Activated CD8-positive, alpha-beta T cell treated with anti-CD3 and anti-CD28 coated beads, Interleukin-2, amount 10 ng/mL, durations not matched to agents 7 days and 5 days (primary cell): Measurements from ENCODE around the gene SNRPF. TPM values are rescaled to one million over a fixed set of nuclear protein-coding genes. Genes with fewer than 3 reads are reported as not detected.
"Not testable (repeated sequence)": the region's sequence is repeated elsewhere in the genome, so short reads cannot be mapped to it uniquely, and the experiment has no call there.

Experiments
- ATAC-seq: fragments of 150-1000 bp; cut with Tn5 transposase; one replicate; pipeline ENCODE4 v1.10.0; 2021; ENCODE audit warnings: moderate library complexity
- CTCF ChIA-PET: fragments of 350-600 bp; sonication (Branson Sonifier 250); formaldehyde crosslinking; loops from one replicate; lab custom pipeline; 2021; ENCODE audit warnings: antibody characterized with exemption; lab: Charles Lee
- POLR2A ChIA-PET: fragments of 350-600 bp; sonication (Branson Sonifier 250); formaldehyde crosslinking; loops from one replicate; lab custom pipeline; 2021; ENCODE audit warnings: antibody characterized with exemption; lab: Charles Lee
- DNase-seq: peaks from one replicate; pipeline ENCODE4 v3.0.0-alpha.2; 2020
- H3K27ac Mint-ChIP-seq: one replicate; pipeline ENCODE4 v1.8.0; 2021; ENCODE audit warnings: mild to moderate bottlenecking, mixed read lengths
- H3K27me3 Mint-ChIP-seq: one replicate; pipeline ENCODE4 v1.8.0; 2021; ENCODE audit warnings: low read depth, mixed read lengths
- H3K36me3 Mint-ChIP-seq: one replicate; pipeline ENCODE4 v1.8.0; 2021; ENCODE audit warnings: low read depth, mixed read lengths
- H3K4me1 Mint-ChIP-seq: one replicate; pipeline ENCODE4 v1.8.0; 2021; ENCODE audit warnings: low read depth, mixed read lengths
- H3K4me3 Mint-ChIP-seq: one replicate; pipeline ENCODE4 v1.8.0; 2021; ENCODE audit warnings: mild to moderate bottlenecking, mixed read lengths
- H3K9me3 Mint-ChIP-seq: one replicate; pipeline ENCODE4 v1.8.0; 2022; ENCODE audit warnings: mixed read lengths; ENCODE audit not compliant: insufficient read depth
- total RNA-seq, 2 experiments: library from RNA; stranded (reverse); gene quantifications; one replicate each; pipeline ENCODE4 v1.2.3, GENCODE V29; 2021

SNRPF gene
- total RNA-seq, result 10 to 100 TPM; 34.5 to 40.9 TPM

DNA sequence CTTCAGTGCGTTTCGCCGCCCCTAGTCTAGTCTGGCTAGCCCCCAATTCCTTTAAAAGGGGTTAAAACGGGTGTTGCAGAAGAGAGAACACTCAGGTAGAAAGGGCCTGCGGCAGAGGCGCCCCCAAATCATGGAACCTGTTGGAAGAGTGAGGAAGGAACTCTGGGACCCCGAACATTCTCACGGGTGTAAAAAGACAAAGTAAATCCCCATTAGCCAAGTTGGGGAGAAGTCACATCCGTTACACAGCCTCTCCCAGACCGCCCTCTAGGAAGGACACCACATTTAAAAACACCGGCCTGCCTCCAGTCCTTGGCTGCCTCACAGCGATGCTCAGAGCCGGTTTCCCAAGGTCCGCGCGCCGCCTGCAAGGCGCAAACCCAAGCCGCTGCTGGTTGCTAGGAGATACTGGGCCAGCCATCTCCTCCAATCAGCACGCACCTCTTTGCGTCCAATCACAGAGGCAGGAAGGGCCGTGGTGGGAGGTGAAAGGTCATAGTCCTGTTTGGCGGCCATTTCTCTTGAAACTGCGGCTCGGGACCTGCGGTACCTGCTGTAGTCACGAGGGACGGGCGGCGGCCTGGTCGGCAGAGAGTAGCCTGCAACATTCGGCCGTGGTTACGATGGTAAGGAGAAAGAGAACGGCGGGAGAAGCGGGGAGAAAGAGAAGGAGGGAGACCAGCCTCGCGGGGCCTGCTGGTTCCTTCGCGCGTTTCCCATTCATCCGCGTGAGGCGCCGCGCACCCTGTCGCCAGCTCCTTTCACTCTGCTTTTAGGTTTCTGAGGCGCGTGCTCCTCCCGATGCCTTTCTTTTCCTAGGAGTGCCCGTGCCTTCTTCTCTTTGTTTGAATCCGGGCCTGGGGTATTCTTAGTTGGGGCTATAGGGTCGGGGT lies at the start of gene SNRPF:
Gene SNRPF (plus strand): TSS at position 502 of the 893 bp plus-strand sequence. CDS start 122 bp downstream, at position 624.
- DNase-seq (peak; percentile 96), ATAC-seq (peak; percentile 95)
- H3K27ac Mint-ChIP-seq, result no peak within 1 kb of the TSS
- H3K9me3 Mint-ChIP-seq, result no peaks in the 10 kb centered on the region
- ChIA-PET POLR2A (interaction anchor here (0.6 kb wide), 1 partner anchor 84 kb away, joined by 3 read pairs; the partner anchor contains the start of genes AMDHD1 and CCDC38), CTCF (no interaction called here)
- H3K4me1 Mint-ChIP-seq, result peaks cover 34% of the 10 kb centered on the region
- no peak within 1 kb of the TSS for H3K4me3 Mint-ChIP-seq
- peaks cover 5% of the 10 kb centered on the region for H3K27me3 Mint-ChIP-seq
- H3K36me3 Mint-ChIP-seq, result peaks cover 31% of the 10 kb centered on the region

DNA sequence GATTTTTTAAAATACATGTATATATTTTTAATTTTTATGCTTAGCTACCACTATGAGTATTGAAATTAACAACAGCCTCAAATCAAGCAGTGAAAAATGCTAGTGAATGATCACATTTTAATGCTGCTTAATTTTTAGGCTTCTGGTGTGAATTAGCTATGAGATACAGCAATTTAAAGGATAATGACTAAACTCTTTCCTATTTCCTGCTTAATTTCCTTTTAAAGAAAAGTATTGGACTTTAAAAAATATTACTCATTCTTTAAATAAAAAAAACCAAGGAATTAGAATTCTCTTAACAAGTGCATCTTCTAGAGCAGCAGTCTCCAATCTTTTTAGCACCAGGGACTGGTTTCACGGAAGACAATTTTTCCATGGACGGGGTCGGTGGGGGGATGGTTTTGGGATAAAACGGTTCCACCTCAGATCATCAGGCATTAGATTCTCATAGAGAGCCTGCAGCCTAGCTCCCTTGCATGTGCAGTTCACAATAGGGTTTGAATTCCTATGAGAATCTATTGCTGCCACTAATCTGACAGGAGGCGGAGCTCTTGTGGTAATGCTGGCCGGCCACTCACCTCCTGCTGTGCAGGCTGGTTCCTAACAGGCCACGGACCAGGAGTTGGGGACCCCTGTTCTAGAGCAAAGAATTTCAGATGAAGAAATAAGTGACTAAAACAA lies 49.6 kb upstream of the SNRPF start:
- ChIA-PET POLR2A (no interaction called here), CTCF (interaction anchor here (1.3 kb wide), 1 partner anchor 21 kb away, joined by 3 read pairs; no protein-coding TSS in a partner anchor)
- Mint-ChIP-seq H3K36me3 (no peaks in the 10 kb centered on the region), H3K27me3 (peaks cover 15% of the 10 kb centered on the region), H3K4me1 (no peaks in the 10 kb centered on the region), H3K9me3 (no peaks in the 10 kb centered on the region), H3K4me3 (no peak overlapping the region), H3K27ac (no peak overlapping the region)
- ATAC-seq (no peak), DNase-seq (no peak)

DNA sequence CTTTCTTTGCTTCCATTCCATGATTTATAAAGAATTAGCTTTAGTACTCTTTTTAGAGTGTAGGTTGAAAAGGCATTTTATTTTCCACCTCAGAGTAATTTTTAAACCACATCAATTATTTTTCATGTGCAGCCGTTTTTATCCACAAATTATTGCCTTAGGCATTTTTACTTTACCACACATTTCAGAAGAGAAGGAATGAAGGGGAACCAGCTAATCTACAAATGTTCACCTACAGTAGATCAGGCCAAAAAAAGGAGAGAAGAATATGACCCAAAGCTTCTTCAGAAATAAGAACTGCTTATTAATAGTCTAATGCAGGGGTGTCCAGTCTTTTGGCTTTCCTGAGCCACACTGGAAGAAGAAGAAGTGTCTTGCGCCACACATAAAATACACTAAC lies 48.3 kb upstream of the SNRPF start:
- DNase-seq (no peak), ATAC-seq (no peak)
- no peaks in the 10 kb centered on the region for H3K4me1 Mint-ChIP-seq
- CTCF ChIA-PET, result interaction anchor here (1.3 to 1.7 kb wide), 2 partner anchors 15 to 22 kb away, joined by 3 to 5 read pairs; no protein-coding TSS in a partner anchor
- peaks cover 16% of the 10 kb centered on the region for H3K27me3 Mint-ChIP-seq
- POLR2A ChIA-PET, result no interaction called here
- no peaks in the 10 kb centered on the region for H3K9me3 Mint-ChIP-seq
- H3K27ac Mint-ChIP-seq, result no peak overlapping the region
- no peaks in the 10 kb centered on the region for H3K36me3 Mint-ChIP-seq
- H3K4me3 Mint-ChIP-seq, result no peak overlapping the region

DNA sequence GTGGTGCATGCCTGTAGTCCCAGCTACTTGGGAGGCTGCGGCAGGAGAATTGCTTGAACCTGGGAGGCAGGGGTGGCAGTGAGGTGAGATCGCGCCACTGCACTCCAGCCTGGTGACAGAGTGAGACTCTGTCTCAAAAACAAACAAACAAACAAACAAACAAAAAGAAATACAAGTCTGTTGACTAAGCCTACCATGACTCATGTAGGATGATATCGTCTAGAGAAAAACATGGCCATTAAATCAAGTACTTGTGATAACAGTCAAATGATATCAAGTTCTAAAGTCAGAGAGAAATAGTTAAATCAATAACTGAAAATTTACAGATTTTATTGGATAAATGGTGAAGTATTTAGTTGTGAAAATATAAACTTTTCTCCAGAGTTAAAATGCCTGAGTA lies 46.6 kb upstream of the SNRPF start:
- CTCF ChIA-PET, H3K4me1 Mint-ChIP-seq, DNase-seq, H3K36me3 Mint-ChIP-seq, ATAC-seq, H3K4me3 Mint-ChIP-seq, H3K27ac Mint-ChIP-seq, POLR2A ChIA-PET, H3K9me3 Mint-ChIP-seq: not testable (repeated sequence)
- peaks cover 14% of the 10 kb centered on the region for H3K27me3 Mint-ChIP-seq

DNA sequence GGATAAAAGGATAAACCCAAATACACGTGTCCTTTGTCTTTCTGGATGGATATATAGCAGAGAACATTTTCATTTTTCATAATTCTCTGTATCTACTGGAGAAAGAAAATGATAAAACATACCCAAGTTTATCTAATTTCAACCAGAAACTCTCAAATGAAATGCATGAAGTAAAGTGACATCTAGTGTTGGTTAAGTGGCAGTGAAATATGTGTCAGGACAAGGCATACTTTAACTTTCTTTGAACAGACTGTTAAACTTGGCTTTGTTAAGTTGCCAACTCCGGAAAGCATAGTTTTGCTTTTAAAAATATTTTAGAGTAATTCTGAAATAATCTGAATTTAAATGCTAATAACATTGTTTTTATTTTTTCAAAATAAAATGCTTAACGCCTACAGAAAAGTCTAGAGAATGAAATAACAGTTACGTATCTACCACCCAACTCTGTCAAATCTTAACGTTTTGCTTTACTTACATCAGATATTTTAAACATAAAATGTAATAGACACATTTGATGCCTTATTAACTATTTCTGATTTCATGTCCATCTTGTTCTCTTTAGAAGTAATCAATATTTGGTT lies 43.0 kb upstream of the SNRPF start:
- no peak overlapping the region for H3K27ac Mint-ChIP-seq
- ATAC-seq (no peak), DNase-seq (no peak)
- H3K27me3 Mint-ChIP-seq, result peaks cover 12% of the 10 kb centered on the region
- ChIA-PET CTCF (no interaction called here), POLR2A (no interaction called here)
- no peaks in the 10 kb centered on the region for H3K4me1 Mint-ChIP-seq
- no peak overlapping the region for H3K4me3 Mint-ChIP-seq
- H3K9me3 Mint-ChIP-seq, result no peaks in the 10 kb centered on the region
- no peaks in the 10 kb centered on the region for H3K36me3 Mint-ChIP-seq

DNA sequence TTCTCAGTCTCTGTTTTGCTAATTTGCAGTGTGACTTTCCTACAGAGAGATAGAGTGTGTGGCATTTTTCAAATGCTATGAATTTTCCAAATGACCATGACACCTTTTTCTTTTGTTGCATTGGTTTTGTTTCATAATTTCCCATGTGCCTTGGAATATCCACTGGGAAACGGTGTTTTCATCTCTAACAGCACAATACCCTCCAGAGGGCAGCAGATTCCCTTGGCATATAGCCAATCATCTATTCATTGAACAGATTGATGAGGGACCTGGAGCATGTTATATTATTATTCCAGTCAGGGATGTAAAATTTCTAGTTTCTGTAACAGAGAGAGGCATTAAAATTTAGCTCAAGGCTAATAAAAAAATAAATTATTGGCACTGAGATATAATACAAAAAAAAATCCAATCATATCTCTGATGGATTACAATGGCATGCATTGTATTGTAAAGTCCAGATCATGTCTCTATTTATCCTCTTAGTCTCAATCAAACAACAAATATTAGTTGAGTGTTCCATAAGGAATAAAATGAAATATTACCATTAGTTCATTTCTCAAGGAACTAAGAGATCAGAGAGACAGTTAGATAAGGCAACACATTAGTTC lies 38.6 kb upstream of the SNRPF start:
- POLR2A ChIA-PET, result no interaction called here
- no peaks in the 10 kb centered on the region for H3K9me3 Mint-ChIP-seq
- no peak for ATAC-seq
- H3K27me3 Mint-ChIP-seq, result peaks cover 13% of the 10 kb centered on the region
- no peaks in the 10 kb centered on the region for H3K4me1 Mint-ChIP-seq
- H3K36me3 Mint-ChIP-seq, result no peaks in the 10 kb centered on the region
- no peak for DNase-seq
- CTCF ChIA-PET, result no interaction called here
- no peak overlapping the region for H3K27ac Mint-ChIP-seq
- no peak overlapping the region for H3K4me3 Mint-ChIP-seq

DNA sequence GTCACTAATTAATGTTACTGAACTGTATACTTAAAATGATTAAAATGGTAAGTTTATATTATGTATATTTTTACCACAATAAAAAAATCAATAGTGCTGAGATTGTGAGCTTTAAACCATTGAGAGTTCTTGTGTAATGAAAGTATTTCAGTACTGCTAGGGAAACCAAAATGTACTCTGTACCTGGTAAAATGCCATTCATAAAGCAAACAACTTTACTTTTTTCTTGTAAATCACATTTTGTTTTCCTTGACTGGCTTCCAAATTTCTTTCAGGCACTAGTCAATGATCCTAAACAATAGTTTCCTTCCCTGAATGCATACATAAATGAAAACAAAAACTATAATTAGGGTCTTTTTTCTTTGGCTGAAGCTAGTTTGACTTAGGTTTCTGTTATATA lies 29.4 kb upstream of the SNRPF start:
- Mint-ChIP-seq H3K36me3 (no peaks in the 10 kb centered on the region), H3K9me3 (no peaks in the 10 kb centered on the region), H3K4me1 (no peaks in the 10 kb centered on the region), H3K4me3 (no peak overlapping the region), H3K27me3 (peaks cover 21% of the 10 kb centered on the region), H3K27ac (no peak overlapping the region)
- POLR2A ChIA-PET, result no interaction called here
- CTCF ChIA-PET, result no interaction called here
- no peak for DNase-seq
- ATAC-seq, result no peak

DNA sequence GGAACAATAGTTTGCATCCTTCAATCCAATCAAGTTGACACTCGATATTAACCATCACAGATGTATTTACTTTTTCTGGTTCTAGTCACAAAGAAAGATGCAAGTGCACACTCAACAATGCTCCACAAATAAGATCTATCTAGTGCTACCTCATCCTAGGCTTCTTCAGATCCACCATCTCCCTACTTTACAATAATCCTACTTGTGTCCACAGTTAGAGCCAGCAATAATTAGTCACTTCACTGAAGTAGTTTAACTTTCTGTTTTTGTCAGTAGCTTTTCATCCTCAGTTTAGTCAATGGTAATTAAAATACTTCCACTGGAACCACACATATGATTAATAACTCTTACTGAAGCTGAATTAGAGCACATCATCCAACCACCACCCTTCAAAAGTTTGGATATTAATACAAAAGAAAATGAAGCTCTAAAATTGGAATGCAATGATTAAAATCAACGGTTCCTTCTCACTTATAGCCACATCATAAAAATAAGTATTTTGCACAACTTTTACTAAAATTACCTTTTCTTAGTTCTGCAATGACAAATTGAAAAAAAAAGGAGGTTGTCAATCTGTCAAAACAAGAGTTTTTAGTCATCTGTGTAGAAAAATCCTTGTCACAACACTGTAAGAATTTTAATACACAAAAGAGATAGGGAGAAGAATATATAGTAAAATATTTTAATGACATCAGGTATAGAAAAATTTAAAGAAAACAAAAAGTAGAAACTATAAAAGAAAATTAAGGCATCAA lies 28.2 kb upstream of the SNRPF start:
- Mint-ChIP-seq H3K4me1 (no peaks in the 10 kb centered on the region), H3K4me3 (no peak overlapping the region), H3K36me3 (no peaks in the 10 kb centered on the region), H3K27ac (no peak overlapping the region), H3K27me3 (peaks cover 18% of the 10 kb centered on the region), H3K9me3 (no peaks in the 10 kb centered on the region)
- CTCF ChIA-PET, result no interaction called here
- no peak for ATAC-seq
- POLR2A ChIA-PET, result no interaction called here
- no peak for DNase-seq

DNA sequence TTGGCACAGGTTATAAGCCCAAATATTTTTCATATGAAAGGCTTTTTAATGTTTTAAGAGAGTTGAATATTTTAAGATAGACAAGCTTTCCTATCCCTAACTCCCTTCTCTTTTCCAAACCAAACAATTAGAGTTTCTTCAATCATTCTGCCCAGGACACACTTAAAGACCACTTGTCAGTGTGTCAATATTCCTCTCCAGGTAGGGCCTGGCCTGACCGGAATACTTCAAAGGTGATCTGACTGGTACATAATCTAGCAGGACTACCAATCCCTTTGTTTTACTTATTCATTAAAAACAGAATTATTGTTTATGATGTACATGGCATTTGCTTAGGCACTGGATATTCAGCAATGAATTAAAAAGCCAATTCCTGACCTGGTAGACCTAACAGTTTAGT lies 24.2 kb upstream of the SNRPF start:
- H3K27me3 Mint-ChIP-seq, result peaks cover 27% of the 10 kb centered on the region
- ATAC-seq, result no peak
- no peak for DNase-seq
- H3K36me3 Mint-ChIP-seq, result no peaks in the 10 kb centered on the region
- POLR2A ChIA-PET, result no interaction called here
- CTCF ChIA-PET, result no interaction called here
- no peak overlapping the region for H3K4me3 Mint-ChIP-seq
- H3K27ac Mint-ChIP-seq, result no peak overlapping the region
- no peaks in the 10 kb centered on the region for H3K4me1 Mint-ChIP-seq
- no peaks in the 10 kb centered on the region for H3K9me3 Mint-ChIP-seq

DNA sequence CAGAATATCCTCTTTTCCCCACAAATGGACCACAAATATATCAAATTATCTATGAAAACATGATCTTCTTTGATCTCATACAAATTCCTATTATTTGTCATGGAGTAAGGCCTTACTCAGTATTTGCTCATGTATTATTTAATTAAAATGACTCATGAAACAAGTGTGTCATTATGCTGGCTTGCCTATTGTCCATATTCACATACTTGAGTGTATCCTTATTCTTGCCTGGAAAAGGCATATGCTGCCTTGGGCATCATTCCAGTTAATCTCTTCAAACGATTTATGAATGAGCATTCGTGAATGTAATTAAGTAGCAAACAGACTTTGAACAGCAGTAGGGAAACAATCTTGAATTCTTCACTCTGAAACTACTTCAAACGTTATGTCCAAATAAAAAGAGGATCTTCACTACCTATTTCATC lies 22.6 kb upstream of the SNRPF start:
- Mint-ChIP-seq H3K27me3 (peaks cover 18% of the 10 kb centered on the region), H3K36me3 (no peaks in the 10 kb centered on the region), H3K4me1 (no peaks in the 10 kb centered on the region), H3K9me3 (no peaks in the 10 kb centered on the region), H3K4me3 (no peak overlapping the region), H3K27ac (no peak overlapping the region)
- CTCF ChIA-PET, result no interaction called here
- no peak for ATAC-seq
- no peak for DNase-seq
- POLR2A ChIA-PET, result no interaction called here

DNA sequence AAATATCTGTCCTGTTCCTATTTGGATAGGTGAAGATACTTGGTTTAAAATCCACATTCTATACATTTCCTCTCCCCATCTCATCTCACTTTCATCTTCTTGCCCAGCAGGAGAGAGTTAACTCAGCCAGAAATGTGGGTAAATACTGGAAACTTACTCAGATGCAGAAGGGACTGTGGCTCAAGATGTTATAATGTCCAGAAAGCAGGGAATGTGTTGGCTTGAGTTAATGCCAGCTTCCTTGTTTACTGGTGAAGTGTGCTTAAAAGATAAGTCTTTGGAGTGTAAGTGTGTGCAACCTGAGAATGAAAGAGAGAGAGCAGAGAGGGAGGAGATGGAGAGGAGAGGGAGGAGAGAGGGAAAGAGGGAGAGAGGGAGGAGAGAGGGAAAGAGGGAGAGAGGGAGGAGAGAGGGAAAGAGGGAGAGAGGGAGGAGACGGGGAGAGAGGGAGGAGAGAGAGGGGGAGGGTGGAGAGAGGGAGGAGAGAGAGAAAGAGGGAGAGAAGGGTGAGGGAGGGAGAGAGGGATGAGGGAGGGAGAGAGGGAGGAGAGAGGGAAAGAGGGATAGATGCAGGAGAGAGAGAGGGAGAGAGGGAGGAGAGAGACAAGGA lies 22.0 kb upstream of the SNRPF start:
- Mint-ChIP-seq H3K36me3 (no peaks in the 10 kb centered on the region), H3K4me3 (no peak overlapping the region), H3K9me3 (no peaks in the 10 kb centered on the region), H3K27me3 (peaks cover 16% of the 10 kb centered on the region), H3K4me1 (no peaks in the 10 kb centered on the region), H3K27ac (no peak overlapping the region)
- ATAC-seq (no peak), DNase-seq (no peak)
- ChIA-PET CTCF (no interaction called here), POLR2A (no interaction called here)
